T-helper 2 cell treated with Interferon-gamma antibody and Interleukin-4, amounts not matched to agents 5 μg/mL and 100 μg/mL, for 36 hours (primary cell): ENCODE results near the gene SLC28A1.
A peak's percentile ranks its signal among the peaks of the same experiment; 100 is the strongest.
"Not testable (repeated sequence)": the region's sequence is repeated elsewhere in the genome, so short reads cannot be mapped to it uniquely, and the experiment has no call there.

Experiments
- DNase-seq: peaks from one replicate; pipeline ENCODE4 v3.0.0; 2021; ENCODE audit warnings: low spot score
- H3K27ac Mint-ChIP-seq: one replicate; pipeline ENCODE4 v1.8.0; 2021; ENCODE audit warnings: mild to moderate bottlenecking, mixed read lengths
- H3K27me3 Mint-ChIP-seq: one replicate; pipeline ENCODE4 v1.8.0; 2021; ENCODE audit warnings: low read depth, mixed read lengths
- H3K36me3 Mint-ChIP-seq: one replicate; pipeline ENCODE4 v1.8.0; 2021; ENCODE audit warnings: low read depth, mixed read lengths
- H3K4me1 Mint-ChIP-seq: one replicate; pipeline ENCODE4 v1.8.0; 2021; ENCODE audit warnings: low read depth, mixed read lengths
- H3K4me3 Mint-ChIP-seq: one replicate; pipeline ENCODE4 v1.8.0; 2022; ENCODE audit warnings: mild to moderate bottlenecking, moderate library complexity, mixed read lengths
- H3K9me3 Mint-ChIP-seq: one replicate; pipeline ENCODE4 v1.8.0; 2021; ENCODE audit warnings: mixed read lengths

Gene SLC28A1

GRCh38 chr15:84883916-84884781 is at the start of gene SLC28A1:
Gene SLC28A1, plus strand, starts transcription at chr15:84884662. Its CDS starts 3,099 bp downstream, at chr15:84887761.
- no peak within 1 kb of the TSS for H3K27ac Mint-ChIP-seq
- H3K4me3 Mint-ChIP-seq = no peak within 1 kb of the TSS

GRCh38 chr15:84834969-84835368 is 49.5 kb upstream of the SLC28A1 start:
- Mint-ChIP-seq H3K36me3 (no peaks in the 10 kb centered on the region), H3K27ac (no peak overlapping the region), H3K27me3 (peaks cover 26% of the 10 kb centered on the region), H3K4me3 (no peak overlapping the region), H3K4me1 (no peaks in the 10 kb centered on the region), H3K9me3 (no peaks in the 10 kb centered on the region)
- no peak for DNase-seq

More at GRCh38 chr15:84883916-84884781, at the start of gene SLC28A1:
- no peaks in the 10 kb centered on the region for H3K4me1 Mint-ChIP-seq
- H3K36me3 Mint-ChIP-seq = no peaks in the 10 kb centered on the region
- H3K27me3 Mint-ChIP-seq = no peaks in the 10 kb centered on the region
- no peak for DNase-seq
- no peaks in the 10 kb centered on the region for H3K9me3 Mint-ChIP-seq

- Mint-ChIP-seq H3K27me3 (peaks cover 22% of the 10 kb centered on the region), H3K4me1 (no peaks in the 10 kb centered on the region), H3K9me3 (no peaks in the 10 kb centered on the region), H3K4me3 (no peak overlapping the region), H3K36me3 (no peaks in the 10 kb centered on the region), H3K27ac (no peak overlapping the region)
- DNase-seq = no peak
These were observed 48.7 kb upstream of the SLC28A1 start for GRCh38 chr15:84835661-84836337.

GRCh38 chr15:84836844-84837243 is 47.6 kb upstream of the SLC28A1 start:
- H3K4me1 Mint-ChIP-seq = no peaks in the 10 kb centered on the region
- H3K27me3 Mint-ChIP-seq = peaks cover 16% of the 10 kb centered on the region
- no peak overlapping the region for H3K27ac Mint-ChIP-seq
- H3K4me3 Mint-ChIP-seq = no peak overlapping the region
- H3K36me3 Mint-ChIP-seq = no peaks in the 10 kb centered on the region
- DNase-seq = no peak
- H3K9me3 Mint-ChIP-seq = no peaks in the 10 kb centered on the region

GRCh38 chr15:84839714-84840113 is 44.7 kb upstream of the SLC28A1 start:
- Mint-ChIP-seq H3K9me3 (no peaks in the 10 kb centered on the region), H3K36me3 (no peaks in the 10 kb centered on the region), H3K27me3 (peaks cover 8% of the 10 kb centered on the region), H3K4me3 (no peak overlapping the region), H3K4me1 (no peaks in the 10 kb centered on the region), H3K27ac (no peak overlapping the region)
- no peak for DNase-seq

- H3K27me3 Mint-ChIP-seq = peaks cover 8% of the 10 kb centered on the region
- H3K27ac Mint-ChIP-seq = no peak overlapping the region
- DNase-seq = no peak
- no peak overlapping the region for H3K4me3 Mint-ChIP-seq
- no peaks in the 10 kb centered on the region for H3K36me3 Mint-ChIP-seq
- H3K4me1 Mint-ChIP-seq = no peaks in the 10 kb centered on the region
- H3K9me3 Mint-ChIP-seq = no peaks in the 10 kb centered on the region
These were observed 44.2 kb upstream of the SLC28A1 start for GRCh38 chr15:84840255-84840654.

- no peak for DNase-seq
- no peak overlapping the region for H3K4me3 Mint-ChIP-seq
- no peak overlapping the region for H3K27ac Mint-ChIP-seq
- no peaks in the 10 kb centered on the region for H3K4me1 Mint-ChIP-seq
- peaks cover 8% of the 10 kb centered on the region for H3K27me3 Mint-ChIP-seq
- H3K9me3 Mint-ChIP-seq = peaks cover under 1% of the 10 kb centered on the region
- no peaks in the 10 kb centered on the region for H3K36me3 Mint-ChIP-seq
These were observed 43.6 kb upstream of the SLC28A1 start for GRCh38 chr15:84840741-84841429.

GRCh38 chr15:84842781-84843180 is 41.7 kb upstream of the SLC28A1 start:
- no peaks in the 10 kb centered on the region for H3K4me1 Mint-ChIP-seq
- H3K4me3 Mint-ChIP-seq = no peak overlapping the region
- peaks cover 14% of the 10 kb centered on the region for H3K9me3 Mint-ChIP-seq
- H3K36me3 Mint-ChIP-seq = peaks cover 3% of the 10 kb centered on the region
- DNase-seq = no peak
- peaks cover 8% of the 10 kb centered on the region for H3K27me3 Mint-ChIP-seq
- H3K27ac Mint-ChIP-seq = no peak overlapping the region

- Mint-ChIP-seq H3K36me3 (peaks cover 3% of the 10 kb centered on the region), H3K27ac (no peak overlapping the region), H3K4me1 (no peaks in the 10 kb centered on the region), H3K27me3 (peaks cover 8% of the 10 kb centered on the region), H3K9me3 (peaks cover 14% of the 10 kb centered on the region), H3K4me3 (no peak overlapping the region)
- DNase-seq = no peak
These were observed 39.5 kb upstream of the SLC28A1 start for GRCh38 chr15:84844964-84845363.

GRCh38 chr15:84845631-84846030 is 38.8 kb upstream of the SLC28A1 start:
- peak; percentile 17 for DNase-seq
- not testable (repeated sequence) for H3K36me3 Mint-ChIP-seq, H3K4me1 Mint-ChIP-seq, H3K4me3 Mint-ChIP-seq, H3K27me3 Mint-ChIP-seq, H3K27ac Mint-ChIP-seq
- peaks cover 14% of the 10 kb centered on the region for H3K9me3 Mint-ChIP-seq

GRCh38 chr15:84846269-84846668 is 38.2 kb upstream of the SLC28A1 start:
- Mint-ChIP-seq H3K4me1 (no peaks in the 10 kb centered on the region), H3K27ac (no peak overlapping the region), H3K36me3 (peaks cover 3% of the 10 kb centered on the region), H3K9me3 (peaks cover 14% of the 10 kb centered on the region), H3K27me3 (peaks cover 8% of the 10 kb centered on the region), H3K4me3 (no peak overlapping the region)
- DNase-seq = no peak

- H3K27ac Mint-ChIP-seq = no peak overlapping the region
These were observed 37.1 kb upstream of the SLC28A1 start for GRCh38 chr15:84847382-84847781.

GRCh38 chr15:84852212-84852611 is 32.2 kb upstream of the SLC28A1 start:
- Mint-ChIP-seq H3K27ac (no peak overlapping the region), H3K4me3 (no peak overlapping the region), H3K27me3 (peaks cover 2% of the 10 kb centered on the region), H3K4me1 (no peaks in the 10 kb centered on the region), H3K36me3 (no peaks in the 10 kb centered on the region), H3K9me3 (peaks cover 3% of the 10 kb centered on the region)
- no peak for DNase-seq

More at GRCh38 chr15:84847382-84847781, 37.1 kb upstream of the SLC28A1 start:
- H3K36me3 Mint-ChIP-seq = peaks cover 3% of the 10 kb centered on the region
- H3K27me3 Mint-ChIP-seq = peaks cover 6% of the 10 kb centered on the region
- DNase-seq = no peak
- H3K4me1 Mint-ChIP-seq = no peaks in the 10 kb centered on the region
- no peak overlapping the region for H3K4me3 Mint-ChIP-seq
- H3K9me3 Mint-ChIP-seq = peaks cover 14% of the 10 kb centered on the region

GRCh38 chr15:84855136-84855535 is 29.3 kb upstream of the SLC28A1 start:
- Mint-ChIP-seq H3K9me3 (no peaks in the 10 kb centered on the region), H3K36me3 (no peaks in the 10 kb centered on the region), H3K4me1 (no peaks in the 10 kb centered on the region), H3K27ac (no peak overlapping the region), H3K27me3 (no peaks in the 10 kb centered on the region), H3K4me3 (no peak overlapping the region)
- no peak for DNase-seq
